ENCODE data around the gene ABLIM1. TPM values are rescaled to one million over a fixed set of nuclear protein-coding genes. Genes with fewer than 3 reads are reported as not detected.
A peak's percentile ranks its signal among the peaks of the same experiment; 100 is the strongest.

ABLIM1 gene
- total RNA-seq, 1 experiment from 2014 or later: 79.3 TPM

- Mint-ChIP-seq H3K36me3 (ENCODE audit: insufficient read depth, unreplicated experiment) (no peaks in the 10 kb centered on the region), H3K27ac (ENCODE audit: unreplicated experiment) (no peak overlapping the region), H3K9me3 (ENCODE audit: unreplicated experiment) (no peaks in the 10 kb centered on the region), H3K4me3 (ENCODE audit: unreplicated experiment) (no peak overlapping the region), H3K4me1 (ENCODE audit: low read depth, unreplicated experiment) (no peaks in the 10 kb centered on the region), H3K27me3 (ENCODE audit: insufficient read depth, unreplicated experiment) (no peaks in the 10 kb centered on the region)
- no peaks in the 10 kb centered on the region for H3K9me3 ChIP-seq
- CTCF ChIA-PET: interaction anchor here (4.2 kb wide), 1 partner anchor 83 kb away, joined by 35 read pairs; no protein-coding TSS in a partner anchor
- H3K27me3 ChIP-seq (replicated peaks; ENCODE audit: control insufficient read depth, insufficient read depth, low read length): no peaks in the 10 kb centered on the region
- H3K36me3 ChIP-seq (ENCODE audit: control insufficient read depth, insufficient read depth, low read length): no peaks in the 10 kb centered on the region
- peak in 1 of 2 experiments; percentile 21 for DNase-seq
- no TSS peak for BruUV-seq (replicated peaks)
- H3K4me3 ChIP-seq (ENCODE audit: low read depth, low read length): no peak overlapping the region
- no peaks in the 10 kb centered on the region for H3K4me1 ChIP-seq
- intact Hi-C loops (cut with micrococcal nuclease; ENCODE audit: unreplicated experiment): loop anchor here (1.0 kb wide), 1 partner anchor 82 kb away; no protein-coding TSS in a partner anchor
- TF ChIP-seq CTCF (IDR thresholded peaks at IDR 0.05; ENCODE audit: insufficient read depth in 1 of 2, low read depth in 1 of 2, low read length in 1 of 2, severe bottlenecking in 1 of 2, unreplicated experiment in 1 of 2): peak; percentile 25 to 33
- POLR2A ChIA-PET: no interaction called here
Measured at GRCh38 chr10:114386452-114386851, 271.6 kb downstream of the ABLIM1 start.

GRCh38 chr10:114385557-114385956 is 272.5 kb downstream of the ABLIM1 start:
- POLR2A ChIA-PET: no interaction called here
- DNase-seq: no peak
- H3K36me3 ChIP-seq (ENCODE audit: control insufficient read depth, insufficient read depth, low read length): no peaks in the 10 kb centered on the region

GRCh38 chr10:114384601-114385000 is 273.5 kb downstream of the ABLIM1 start:
- H3K4me3 Mint-ChIP-seq (ENCODE audit: unreplicated experiment): no peak overlapping the region
- H3K4me1 ChIP-seq: no peaks in the 10 kb centered on the region
- TF ChIP-seq CTCF (IDR thresholded peaks at IDR 0.05; ENCODE audit: insufficient read depth in 1 of 2, low read depth in 1 of 2, low read length in 1 of 2, severe bottlenecking in 1 of 2, unreplicated experiment in 1 of 2): no peak
- BruUV-seq (replicated peaks): no TSS peak
- intact Hi-C loops (cut with micrococcal nuclease; ENCODE audit: unreplicated experiment): no loop called here
- no peak overlapping the region for H3K4me3 ChIP-seq (ENCODE audit: low read depth, low read length)
- CTCF ChIA-PET: interaction anchor here (1.3 kb wide), 1 partner anchor 81 kb away, joined by 5 read pairs; no protein-coding TSS in a partner anchor
- H3K36me3 Mint-ChIP-seq (ENCODE audit: insufficient read depth, unreplicated experiment): no peaks in the 10 kb centered on the region
- no peak for DNase-seq
- POLR2A ChIA-PET: no interaction called here
- peaks cover 10% of the 10 kb centered on the region for H3K9me3 Mint-ChIP-seq (ENCODE audit: unreplicated experiment)
- H3K4me1 Mint-ChIP-seq (ENCODE audit: low read depth, unreplicated experiment): no peaks in the 10 kb centered on the region
- no peaks in the 10 kb centered on the region for H3K36me3 ChIP-seq (ENCODE audit: control insufficient read depth, insufficient read depth, low read length)
- H3K9me3 ChIP-seq: no peaks in the 10 kb centered on the region
- H3K27me3 ChIP-seq (replicated peaks; ENCODE audit: control insufficient read depth, insufficient read depth, low read length): no peaks in the 10 kb centered on the region
- no peaks in the 10 kb centered on the region for H3K27me3 Mint-ChIP-seq (ENCODE audit: insufficient read depth, unreplicated experiment)
- H3K27ac Mint-ChIP-seq (ENCODE audit: unreplicated experiment): no peak overlapping the region

More at GRCh38 chr10:114385557-114385956, 272.5 kb downstream of the ABLIM1 start:
- Mint-ChIP-seq H3K27me3 (ENCODE audit: insufficient read depth, unreplicated experiment) (no peaks in the 10 kb centered on the region), H3K4me3 (ENCODE audit: unreplicated experiment) (no peak overlapping the region), H3K36me3 (ENCODE audit: insufficient read depth, unreplicated experiment) (no peaks in the 10 kb centered on the region), H3K9me3 (ENCODE audit: unreplicated experiment) (peaks cover 4% of the 10 kb centered on the region), H3K27ac (ENCODE audit: unreplicated experiment) (no peak overlapping the region), H3K4me1 (ENCODE audit: low read depth, unreplicated experiment) (no peaks in the 10 kb centered on the region)
- Histone ChIP-seq H3K4me1 (no peaks in the 10 kb centered on the region), H3K4me3 (ENCODE audit: low read depth, low read length) (no peak overlapping the region), H3K27me3 (replicated peaks; ENCODE audit: control insufficient read depth, insufficient read depth, low read length) (no peaks in the 10 kb centered on the region), H3K9me3 (no peaks in the 10 kb centered on the region)
- BruUV-seq (replicated peaks): no TSS peak
- CTCF ChIA-PET: interaction anchor here (1.3 kb wide), 1 partner anchor 82 kb away, joined by 5 read pairs; no protein-coding TSS in a partner anchor
- intact Hi-C loops (cut with micrococcal nuclease; ENCODE audit: unreplicated experiment): no loop called here
- no peak for TF ChIP-seq CTCF (IDR thresholded peaks at IDR 0.05; ENCODE audit: insufficient read depth in 1 of 2, low read depth in 1 of 2, low read length in 1 of 2, severe bottlenecking in 1 of 2, unreplicated experiment in 1 of 2)
